Fibroblast of the conjunctiva (primary cell): ENCODE results near the gene GSE1.

Source experiments
- DNase-seq: peaks from one replicate; pipeline ENCODE4 v3.0.0-alpha.2; 2010; ENCODE audit warnings: low read depth

The GSE1 gene

GRCh38 chr16:85635545-85636140 is 22.5 kb downstream of the GSE1 start:
- DNase-seq: no peak

DNA sequence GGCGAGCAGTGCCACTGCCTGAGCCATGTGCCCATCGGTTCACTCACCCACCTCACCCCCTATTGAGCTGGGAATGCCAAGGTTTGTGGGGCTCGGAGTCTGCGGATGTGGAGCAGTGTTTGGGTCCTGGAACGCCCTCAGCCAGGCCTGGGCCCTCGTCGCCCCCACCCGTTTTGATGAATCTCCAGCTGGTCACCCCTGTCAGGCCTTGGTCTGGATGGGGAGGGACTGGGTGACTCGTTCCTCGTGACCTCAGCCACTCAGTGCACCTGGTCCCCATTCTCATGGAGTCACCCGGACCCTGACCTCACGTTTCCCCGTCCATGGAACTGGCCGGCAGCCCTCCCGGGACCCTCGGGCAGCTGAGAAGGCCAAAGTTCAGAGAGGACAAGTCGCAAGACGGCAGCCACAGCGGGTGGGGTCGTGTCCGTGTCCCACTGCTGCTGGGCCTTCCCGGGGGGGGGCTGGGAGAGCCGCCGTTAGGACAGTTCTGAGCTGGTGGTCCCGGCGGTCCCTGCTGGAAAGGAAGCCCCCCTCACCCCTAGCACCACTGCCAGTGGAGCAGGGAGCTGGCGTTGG is 23.2 kb downstream of the GSE1 start:
- no peak for DNase-seq

DNA sequence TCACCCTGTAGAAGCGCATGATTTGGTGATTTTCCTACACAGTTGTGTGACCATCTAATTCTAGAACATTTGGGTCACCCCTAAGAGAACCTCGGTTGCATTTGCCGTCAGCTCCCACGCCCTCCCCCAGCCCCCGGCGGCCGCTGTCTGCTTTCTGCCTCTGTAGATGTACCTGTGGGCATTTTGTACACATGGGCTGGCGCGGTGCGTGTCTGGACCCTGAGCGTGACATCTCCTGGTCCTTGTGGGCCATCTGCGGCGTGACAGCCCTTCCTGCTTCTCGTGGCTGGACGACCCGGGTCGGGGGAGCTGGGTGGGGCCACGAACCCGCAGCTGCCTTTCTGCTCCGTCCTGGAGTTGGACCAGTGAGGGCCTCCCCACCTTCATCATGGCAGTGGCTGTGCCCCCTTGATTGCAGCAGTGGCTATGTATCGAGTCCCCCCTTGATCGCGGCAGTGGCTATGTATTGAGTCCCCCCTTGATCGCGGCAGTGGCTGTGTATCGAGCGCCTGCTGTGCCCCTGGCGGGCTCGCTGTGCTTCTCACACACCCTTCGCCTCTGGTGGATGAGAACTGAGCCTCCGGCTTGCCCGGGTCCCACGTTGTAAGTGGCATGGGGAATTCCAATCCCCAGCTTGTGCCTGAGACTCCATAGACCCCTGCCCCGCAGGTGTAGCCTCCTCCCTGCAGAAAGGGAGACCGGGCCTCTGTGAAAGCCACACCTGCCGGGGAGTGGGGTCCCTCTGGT is 24.1 kb downstream of the GSE1 start:
- no peak for DNase-seq

- DNase-seq: no peak
Measured at GRCh38 chr16:85637808-85638647, 24.9 kb downstream of the GSE1 start.

DNA sequence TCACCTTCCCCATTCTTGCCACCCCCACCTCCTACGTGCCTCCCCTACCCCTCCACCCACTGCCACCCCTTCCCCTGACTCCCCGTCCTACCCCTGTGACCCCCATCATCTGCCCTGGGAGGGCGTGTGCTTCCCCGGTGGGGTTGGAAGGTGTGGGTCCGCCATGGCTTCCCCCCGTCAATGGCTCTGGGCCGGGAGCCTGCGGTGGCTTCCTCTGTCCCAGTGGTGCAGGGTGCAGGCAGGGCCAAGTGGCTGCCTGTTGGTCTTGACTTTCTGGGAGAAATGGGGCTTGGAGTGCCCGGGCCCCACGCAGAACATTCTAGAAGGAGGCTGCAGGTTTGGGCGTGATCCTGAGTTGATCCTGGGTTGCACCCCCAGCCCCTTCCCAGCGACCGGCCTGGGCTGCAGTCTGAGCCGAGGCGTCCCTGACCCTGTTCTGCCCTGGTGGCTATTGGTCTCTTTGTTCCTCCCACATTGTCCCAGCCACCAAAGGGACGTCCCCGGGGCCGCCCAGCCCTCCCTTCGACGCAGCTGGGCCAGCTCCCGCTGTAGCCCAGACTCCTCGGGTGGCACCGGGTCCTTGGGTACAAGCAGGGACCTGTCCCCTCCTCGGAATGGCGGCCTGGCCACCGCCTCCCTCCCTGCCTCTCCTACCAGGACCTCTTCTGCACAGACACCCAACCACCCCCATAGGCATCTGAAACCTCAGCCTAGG is 25.7 kb downstream of the GSE1 start:
- DNase-seq: no peak

GRCh38 chr16:85639529-85640253 is 26.6 kb downstream of the GSE1 start:
- no peak for DNase-seq

GRCh38 chr16:85640254-85640558 is 27.1 kb downstream of the GSE1 start:
- no peak for DNase-seq

DNA sequence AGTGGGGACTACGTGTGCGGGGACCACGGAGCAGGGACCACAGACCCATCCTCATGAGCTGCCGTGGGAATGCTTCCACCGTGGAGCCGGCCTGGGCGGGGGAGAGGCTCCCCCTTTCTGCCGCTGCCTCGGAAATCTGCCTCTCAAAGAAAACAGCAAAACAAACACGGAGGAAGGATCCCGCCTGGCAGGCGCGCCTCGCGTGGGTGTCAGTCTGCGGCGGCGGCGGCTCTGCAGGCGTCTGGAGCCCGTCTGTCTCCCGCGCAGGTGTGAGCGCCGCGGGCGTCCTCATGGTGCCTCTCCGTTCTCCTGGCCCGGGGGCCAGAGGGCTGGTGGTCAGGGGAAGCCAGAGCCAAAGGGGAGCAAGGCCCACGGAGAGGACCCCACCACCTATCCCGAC is 27.5 kb downstream of the GSE1 start:
- DNase-seq: no peak

GRCh38 chr16:85641305-85641704 is 28.2 kb downstream of the GSE1 start:
- DNase-seq: no peak

- DNase-seq: no peak
Measured at GRCh38 chr16:85641776-85642176, 28.7 kb downstream of the GSE1 start.

DNA sequence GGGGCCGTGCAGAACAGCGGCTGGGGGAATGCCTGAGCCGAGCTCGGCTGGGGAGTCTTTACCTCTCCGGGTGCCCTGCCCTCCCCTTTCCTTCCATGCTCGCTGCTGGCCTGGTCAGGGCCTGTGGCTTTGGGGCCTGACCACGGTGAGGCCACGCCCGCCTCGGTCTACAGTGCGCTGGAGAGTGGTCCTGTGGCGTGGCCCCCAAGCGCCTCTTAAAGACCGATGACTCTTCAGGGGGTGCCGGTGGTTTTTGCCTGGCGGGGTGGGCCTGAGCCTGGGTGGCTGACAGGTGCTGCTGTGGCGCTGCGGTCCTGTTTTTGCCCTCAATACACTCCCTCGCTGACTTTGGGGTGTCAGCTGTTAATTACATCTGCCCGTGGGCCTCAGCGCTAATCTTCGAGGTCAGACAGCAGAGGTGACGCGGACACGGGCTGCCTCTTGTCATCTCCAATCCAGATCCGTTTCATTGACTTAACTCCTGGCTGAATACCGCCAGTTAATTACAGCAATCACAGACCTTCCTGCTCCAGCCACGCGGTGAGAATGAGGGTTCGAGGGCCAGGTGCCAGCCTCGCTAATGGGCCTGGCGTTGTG is 29.7 kb downstream of the GSE1 start:
- DNase-seq: no peak

DNA sequence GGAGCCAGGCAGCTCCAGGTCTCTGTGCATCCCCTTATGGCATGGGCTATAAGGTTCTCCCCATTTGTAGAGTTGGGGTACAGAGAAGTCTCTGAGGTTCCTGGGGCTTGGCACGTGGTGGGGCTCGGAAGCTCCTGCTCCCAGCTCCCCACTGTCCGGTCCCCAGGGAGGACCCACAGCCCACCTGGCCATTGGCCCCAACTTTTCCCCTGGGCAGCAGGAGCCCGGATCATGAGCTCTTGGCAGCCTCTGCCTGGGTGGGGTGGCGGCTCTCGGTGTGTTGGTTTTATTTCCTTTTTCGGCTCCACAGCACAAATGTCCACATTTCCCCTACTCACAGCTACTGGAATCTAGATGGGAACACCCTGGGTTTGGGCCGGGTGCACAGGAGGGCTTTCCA is 30.5 kb downstream of the GSE1 start:
- no peak for DNase-seq

DNA sequence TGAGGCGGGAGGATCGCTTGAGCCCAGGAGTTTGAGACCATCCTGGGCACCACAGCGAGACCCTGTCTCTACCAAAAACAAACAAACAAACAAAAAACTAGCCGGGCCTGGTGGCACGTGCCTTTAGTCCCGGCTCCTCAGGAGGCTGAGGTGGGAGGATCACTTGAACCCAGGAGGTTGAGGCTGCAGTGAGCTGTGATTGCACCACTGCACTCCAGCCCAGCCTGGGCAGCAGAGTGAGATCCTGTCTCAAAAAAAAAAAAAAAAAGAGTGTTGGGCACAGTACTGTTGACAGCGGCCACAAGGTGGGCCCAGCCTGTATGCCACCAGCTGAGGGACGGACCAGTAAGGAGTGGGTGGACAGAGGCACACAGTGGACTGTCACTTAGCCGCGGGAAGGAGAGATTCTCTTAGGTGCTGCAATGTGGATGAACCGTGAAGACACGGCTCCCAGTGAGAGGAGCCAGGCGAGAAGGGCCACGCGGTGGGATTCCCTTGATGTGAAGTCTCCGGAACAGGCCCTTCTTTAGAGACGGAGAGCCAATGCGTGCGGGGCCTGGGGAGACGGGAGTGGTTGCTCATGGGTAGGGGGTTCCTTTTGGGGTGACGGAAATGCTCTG is 31.1 kb downstream of the GSE1 start:
- DNase-seq: no peak

DNA sequence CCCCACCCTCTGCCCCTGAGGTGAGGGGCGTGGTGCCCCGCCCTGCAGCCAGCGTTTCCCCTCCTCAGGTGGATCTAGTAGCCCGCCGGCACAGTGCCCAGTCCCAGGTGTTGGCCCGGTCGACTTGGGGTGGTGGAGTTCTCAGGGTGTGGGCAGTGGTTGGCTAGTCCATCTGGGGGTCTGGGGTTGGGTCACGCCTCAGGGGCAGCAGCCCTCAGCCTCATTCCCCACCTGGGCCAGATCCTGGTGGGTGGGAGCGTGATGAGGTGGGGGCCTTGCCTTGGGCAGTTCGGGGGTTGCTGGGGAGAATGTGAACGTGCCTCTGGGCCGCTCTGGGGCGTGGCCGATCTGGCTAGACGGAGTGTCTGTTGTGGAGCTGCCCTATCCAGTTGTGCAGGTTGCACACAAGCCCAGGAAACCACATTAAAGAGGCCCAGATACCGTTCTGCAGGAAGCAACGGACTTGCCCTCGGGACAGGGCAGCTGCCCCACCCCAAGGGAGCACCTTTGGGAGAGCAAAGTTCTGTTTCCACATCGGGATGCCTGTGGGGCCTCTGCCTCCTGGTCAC is 32.0 kb downstream of the GSE1 start:
- no peak for DNase-seq

DNA sequence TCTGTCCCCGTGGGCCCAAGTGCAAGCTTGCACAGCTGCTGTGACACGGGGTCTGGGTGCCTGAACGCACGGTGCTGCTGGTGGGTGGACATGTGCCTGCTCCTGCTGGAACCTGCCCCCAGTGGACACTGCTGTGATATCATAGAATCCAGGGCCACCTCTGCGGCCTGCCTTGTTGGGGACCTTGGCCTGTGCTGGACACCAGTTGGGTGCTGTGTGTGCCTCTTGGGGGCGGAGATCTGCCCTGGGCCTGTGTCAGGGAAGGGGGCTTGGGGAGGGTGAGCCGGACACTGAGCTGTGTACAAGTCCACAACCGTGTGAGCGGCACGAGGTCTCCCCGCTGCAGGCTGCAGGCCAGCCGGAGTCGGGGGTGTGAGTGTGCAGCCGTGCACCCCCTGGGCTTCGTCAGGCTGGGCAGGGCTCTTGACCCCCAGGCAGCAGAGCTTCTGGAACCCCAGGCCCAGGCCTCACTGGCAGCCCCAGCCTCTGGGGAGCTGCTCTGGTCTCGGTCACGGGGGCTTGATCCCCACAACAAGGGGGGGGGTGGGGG is 33.3 kb downstream of the GSE1 start:
- DNase-seq: no peak

- DNase-seq: no peak
Measured at GRCh38 chr16:85646976-85647375, 33.9 kb downstream of the GSE1 start.

DNA sequence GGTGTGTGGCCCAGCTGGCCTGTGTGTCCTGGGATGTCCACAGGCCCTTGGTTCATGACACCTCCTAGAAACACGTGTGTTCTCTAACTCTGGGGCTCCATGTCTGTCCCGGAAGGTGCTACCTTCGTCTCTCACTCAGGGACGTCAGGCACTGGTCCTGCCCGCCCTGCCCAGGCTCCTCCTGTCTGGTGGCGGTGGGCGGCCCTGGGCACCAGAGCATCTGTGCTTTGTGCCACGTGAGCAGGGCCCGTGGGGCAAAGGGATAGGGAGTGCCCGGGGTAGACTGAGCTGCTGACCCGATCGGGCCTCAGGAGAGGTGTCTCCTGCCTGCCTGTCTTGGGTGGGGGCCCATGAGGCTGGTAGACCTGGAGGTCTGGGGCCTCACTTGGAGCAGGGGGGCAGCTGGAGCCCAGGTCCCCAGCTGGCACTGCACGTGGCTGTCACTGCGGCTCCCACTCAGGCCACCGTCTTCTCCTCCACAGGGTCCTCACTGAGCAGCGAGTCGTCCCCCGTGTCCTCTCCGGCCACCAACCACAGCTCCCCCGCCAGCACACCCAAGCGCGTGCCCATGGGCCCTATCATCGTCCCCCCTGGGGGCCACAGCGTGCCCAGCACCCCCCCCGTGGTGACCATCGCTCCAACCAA is 35.1 kb downstream of the GSE1 start:
- no peak for DNase-seq

- DNase-seq: no peak
Measured at GRCh38 chr16:85648805-85649204, 35.7 kb downstream of the GSE1 start.

GRCh38 chr16:85649411-85650134 is 36.5 kb downstream of the GSE1 start:
- DNase-seq: no peak
